Effector memory CD8-positive, alpha-beta T cell (primary cell): Measurements from ENCODE around the gene KCNN3.

Source experiments
- ATAC-seq: fragments of 150-1000 bp; cut with Tn5 transposase; replicated peaks from 2 replicates; pipeline ENCODE4 v1.10.0; 2021; ENCODE audit warnings: mild to moderate bottlenecking, moderate library complexity
- DNase-seq, 3 experiments: peaks; one replicate each; pipeline ENCODE4 v3.0.0; 2021
- H3K27ac Mint-ChIP-seq, 2 donors: one replicate each; pipeline ENCODE4 v1.8.0; 2022; ENCODE audit warnings: mild to moderate bottlenecking in 2 of 2, mixed read lengths in 2 of 2, moderate library complexity in 2 of 2
- H3K27me3 Mint-ChIP-seq, 2 donors: one replicate each; pipeline ENCODE4 v1.8.0; 2022; ENCODE audit warnings: mixed read lengths in 2 of 2
- H3K36me3 Mint-ChIP-seq: one replicate; pipeline ENCODE4 v1.8.0; 2022; ENCODE audit warnings: mild to moderate bottlenecking, moderate library complexity, mixed read lengths; ENCODE audit not compliant: insufficient read depth
- H3K4me1 Mint-ChIP-seq, 2 donors: one replicate each; pipeline ENCODE4 v1.8.0; 2022; ENCODE audit warnings: low read depth in 2 of 2, mixed read lengths in 2 of 2
- H3K4me3 Mint-ChIP-seq, 2 donors: one replicate each; pipeline ENCODE4 v1.8.0; 2022; ENCODE audit warnings: mild to moderate bottlenecking in 2 of 2, mixed read lengths in 2 of 2, moderate library complexity in 2 of 2
- H3K9me3 Mint-ChIP-seq, 2 donors: one replicate each; pipeline ENCODE4 v1.8.0; 2022; ENCODE audit warnings: mixed read lengths in 2 of 2

The KCNN3 gene

DNA sequence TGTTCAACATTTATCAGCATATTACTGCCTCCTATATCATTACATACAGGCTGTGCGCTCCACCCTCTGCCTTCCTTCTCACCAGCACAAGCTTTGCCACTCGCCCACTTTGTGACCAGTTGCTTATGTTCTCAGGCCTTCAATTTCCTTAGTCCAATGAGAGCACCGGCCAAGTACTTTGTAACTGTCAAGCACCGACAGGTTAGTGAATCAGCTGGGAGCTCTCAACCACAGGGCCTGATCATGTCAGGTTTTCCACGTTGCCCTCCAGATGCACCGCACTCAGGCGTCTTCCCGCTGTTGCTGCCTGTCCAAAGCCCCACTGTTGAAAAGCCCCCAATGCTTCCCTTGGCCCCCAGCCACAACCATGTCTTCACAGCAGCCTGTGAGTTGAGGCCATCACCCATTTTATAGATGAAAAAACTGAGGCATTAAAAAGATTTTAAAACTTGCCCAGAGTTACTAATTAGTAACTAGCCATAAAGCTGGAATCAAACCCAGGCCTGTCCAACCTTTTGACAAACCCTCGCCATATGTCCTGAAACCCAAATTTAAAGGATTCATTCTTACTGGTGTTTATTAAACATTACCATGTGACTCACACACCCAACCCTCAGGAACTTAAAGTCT lies 3.4 kb upstream of the KCNN3 start:
- DNase-seq (no peak), ATAC-seq (no peak)
- H3K4me3 Mint-ChIP-seq: no peak overlapping the region
- H3K27me3 Mint-ChIP-seq: peaks cover 46 to 83% of the 10 kb centered on the region in 2 donors
- H3K4me1 Mint-ChIP-seq: peaks cover 13 to 14% of the 10 kb centered on the region in 2 donors
- peaks cover 3% of the 10 kb centered on the region for H3K36me3 Mint-ChIP-seq
- H3K27ac Mint-ChIP-seq: no peak overlapping the region
- H3K9me3 Mint-ChIP-seq: no peaks in the 10 kb centered on the region

DNA sequence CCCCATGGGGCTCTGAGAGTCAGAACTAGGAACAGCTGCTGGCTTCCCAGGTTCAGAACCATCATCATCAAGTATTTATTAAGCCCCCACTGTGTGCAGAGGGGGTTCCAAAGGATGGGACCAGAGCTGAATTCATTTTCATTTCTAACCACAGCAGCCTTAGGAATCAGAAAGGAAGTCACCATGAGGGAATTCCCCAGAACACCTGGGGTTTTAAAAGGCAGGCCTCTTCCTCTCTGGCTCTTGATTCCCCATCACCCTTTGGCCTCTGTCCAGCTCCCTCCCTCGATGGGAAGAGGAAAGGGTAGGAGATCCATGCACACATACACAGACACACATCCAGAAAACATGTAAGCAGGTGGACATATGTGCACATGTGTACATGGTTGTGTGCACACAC lies 1.3 kb upstream of the KCNN3 start:
- no peak overlapping the region for H3K4me3 Mint-ChIP-seq
- DNase-seq (no peak), ATAC-seq (no peak)
- H3K4me1 Mint-ChIP-seq: peaks cover 13 to 16% of the 10 kb centered on the region in 2 donors
- no peaks in the 10 kb centered on the region for H3K9me3 Mint-ChIP-seq
- H3K36me3 Mint-ChIP-seq: peaks cover 3% of the 10 kb centered on the region
- no peak overlapping the region for H3K27ac Mint-ChIP-seq
- H3K27me3 Mint-ChIP-seq: peaks cover 62 to 96% of the 10 kb centered on the region in 2 donors

DNA sequence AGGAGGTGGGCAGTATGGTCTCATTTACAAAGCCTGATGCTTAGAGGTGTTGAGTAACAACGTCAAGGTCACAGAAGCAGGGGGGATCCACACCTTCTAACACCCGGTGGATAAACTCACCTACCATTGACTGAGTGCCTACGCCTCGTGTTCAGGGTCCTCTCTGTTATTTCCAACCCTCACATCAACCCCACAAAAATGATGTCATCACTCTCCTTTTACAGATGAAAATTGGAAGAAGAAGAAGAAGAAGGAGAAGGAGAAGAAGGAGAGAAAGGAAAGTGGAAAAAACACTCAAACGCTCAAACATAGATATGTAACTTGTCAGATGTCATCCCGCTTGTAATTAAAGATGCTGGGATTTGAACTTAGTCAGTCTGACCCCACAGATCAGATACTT lies 653 bp upstream of the KCNN3 start:
- DNase-seq: no peak
- peaks cover 13 to 16% of the 10 kb centered on the region in 2 donors for H3K4me1 Mint-ChIP-seq
- H3K36me3 Mint-ChIP-seq: peaks cover 3% of the 10 kb centered on the region
- ATAC-seq: no peak
- H3K9me3 Mint-ChIP-seq: no peaks in the 10 kb centered on the region
- H3K27ac Mint-ChIP-seq: no peak overlapping the region
- H3K4me3 Mint-ChIP-seq: no peak overlapping the region
- peaks cover 67 to 96% of the 10 kb centered on the region in 2 donors for H3K27me3 Mint-ChIP-seq

DNA sequence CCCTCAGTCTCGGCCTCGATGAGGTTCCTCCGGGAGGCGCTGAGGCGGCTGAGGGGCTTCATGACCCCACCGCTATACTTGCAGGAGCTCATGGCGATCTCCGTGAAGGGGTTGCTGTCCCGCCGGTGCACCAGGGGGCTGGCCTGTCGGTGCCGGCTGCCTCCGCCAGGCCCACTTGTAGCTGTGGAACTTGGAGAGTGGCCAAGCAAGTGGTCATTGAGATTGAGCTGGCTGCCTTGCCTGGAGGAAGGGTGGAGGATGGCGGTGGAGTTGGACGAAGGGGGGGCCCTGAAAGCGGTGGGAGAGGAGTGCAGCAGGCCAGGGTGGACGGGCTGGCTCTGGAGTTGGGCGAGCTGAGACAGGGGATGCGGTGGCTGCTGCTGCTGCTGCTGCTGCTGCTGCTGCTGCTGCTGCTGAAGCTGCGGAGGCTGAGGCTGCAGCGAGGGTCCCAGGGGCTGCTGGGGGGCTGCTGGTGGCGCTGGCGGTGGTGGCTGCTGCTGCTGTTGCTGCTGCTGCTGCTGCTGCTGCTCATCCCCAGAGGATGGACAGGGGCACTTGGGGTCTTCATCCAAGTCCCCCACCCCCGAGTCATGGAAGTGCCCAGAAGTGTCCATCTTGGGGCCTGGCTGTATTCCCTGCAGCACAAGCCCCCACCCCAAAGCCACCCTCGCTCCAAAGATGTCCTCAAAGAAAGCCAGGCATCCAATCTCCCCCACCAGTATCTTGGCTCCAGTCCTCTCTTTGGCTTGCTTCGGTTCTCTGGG lies 548 bp downstream of the KCNN3 start:
- ATAC-seq (no peak), DNase-seq (no peak)
- Mint-ChIP-seq H3K27me3 (peaks cover 61 to 94% of the 10 kb centered on the region in 2 donors), H3K27ac (no peak overlapping the region), H3K9me3 (no peaks in the 10 kb centered on the region), H3K4me1 (peaks cover 13 to 17% of the 10 kb centered on the region in 2 donors), H3K36me3 (peaks cover 3% of the 10 kb centered on the region), H3K4me3 (peak overlapping the region in 1 of 2 donors; percentile 40)

DNA sequence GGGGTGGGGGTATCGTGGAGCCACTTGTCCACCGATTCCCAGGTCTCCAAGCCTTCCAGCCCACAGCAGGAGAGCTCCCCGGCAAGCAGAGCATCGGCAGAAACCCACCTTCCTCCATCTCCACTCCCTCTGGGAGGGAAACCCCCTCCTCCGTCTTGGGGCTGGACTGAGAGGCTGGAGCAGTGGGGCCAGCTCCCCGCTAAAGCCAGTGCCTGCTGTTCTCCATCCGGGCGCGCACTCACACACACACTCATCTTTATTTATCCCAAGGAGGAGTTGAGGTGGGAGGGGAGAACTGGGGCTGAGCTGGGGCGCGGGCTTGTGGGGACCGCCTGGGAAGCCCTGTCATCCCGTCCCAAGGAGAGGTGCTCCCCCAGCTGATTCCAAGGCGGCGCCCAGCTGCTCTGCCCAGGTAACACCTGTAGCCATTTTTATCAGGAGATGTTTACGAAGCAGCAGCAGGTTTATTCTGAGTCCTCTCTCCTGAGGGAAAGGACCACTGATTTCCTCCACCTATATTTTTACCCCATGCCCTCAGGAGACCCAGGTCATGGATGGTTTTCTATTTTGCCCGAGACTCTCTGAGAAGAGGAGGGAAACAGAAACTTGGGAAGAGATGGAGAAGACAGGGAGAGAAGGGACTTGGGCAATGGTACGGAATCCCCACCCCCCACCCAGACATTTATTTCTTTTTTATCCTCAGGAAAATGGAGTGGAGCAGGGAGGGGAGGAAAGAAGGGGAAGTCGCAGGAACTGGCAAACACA lies 2.1 kb downstream of the KCNN3 start:
- ATAC-seq (no peak), DNase-seq (no peak)
- H3K4me3 Mint-ChIP-seq: no peak overlapping the region
- no peaks in the 10 kb centered on the region for H3K9me3 Mint-ChIP-seq
- peaks cover 3% of the 10 kb centered on the region for H3K36me3 Mint-ChIP-seq
- H3K4me1 Mint-ChIP-seq: peaks cover 13 to 24% of the 10 kb centered on the region in 2 donors
- no peak overlapping the region for H3K27ac Mint-ChIP-seq
- H3K27me3 Mint-ChIP-seq: peaks cover 68 to 98% of the 10 kb centered on the region in 2 donors

DNA sequence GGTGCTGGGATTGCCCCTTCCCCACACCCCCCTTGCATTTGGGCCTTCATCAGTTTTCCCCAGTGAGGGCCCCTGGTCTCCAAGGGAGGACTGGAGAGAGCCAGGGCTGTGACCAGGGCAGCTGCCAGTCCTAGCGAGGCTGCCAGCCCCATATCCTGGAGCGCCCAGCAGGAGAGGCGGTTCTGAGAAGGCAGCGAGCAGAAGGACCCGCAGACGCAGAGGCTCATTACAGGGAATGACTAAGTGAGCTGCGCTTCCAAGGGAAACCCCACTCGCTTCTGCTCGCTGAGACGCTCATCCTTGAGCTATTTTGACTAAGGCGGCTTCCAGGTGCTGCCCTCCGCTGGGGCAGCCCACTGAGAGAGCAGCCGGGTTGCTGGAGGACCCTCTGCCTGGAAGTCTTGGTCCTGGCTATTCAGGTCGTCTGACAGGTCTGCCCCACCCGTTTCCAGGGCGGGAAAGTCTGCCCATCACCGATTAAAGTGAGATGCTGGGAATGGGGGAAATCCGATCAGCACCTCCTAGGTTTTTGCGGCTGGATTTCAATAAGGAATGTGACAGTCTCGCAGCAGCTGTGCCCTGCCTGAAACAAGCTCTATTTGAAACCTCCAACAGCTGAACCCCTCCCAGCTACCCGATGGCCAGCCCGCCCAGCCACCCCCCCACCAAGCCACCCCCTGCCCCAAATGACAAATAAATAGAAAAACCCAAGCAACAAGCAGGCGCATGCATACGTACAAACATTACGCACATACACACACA lies 2.8 kb downstream of the KCNN3 start:
- no peaks in the 10 kb centered on the region for H3K9me3 Mint-ChIP-seq
- H3K27me3 Mint-ChIP-seq: peaks cover 75 to 98% of the 10 kb centered on the region in 2 donors
- H3K4me1 Mint-ChIP-seq: peaks cover 13 to 24% of the 10 kb centered on the region in 2 donors
- H3K27ac Mint-ChIP-seq: no peak overlapping the region
- DNase-seq (no peak), ATAC-seq (no peak)
- peaks cover 3% of the 10 kb centered on the region for H3K36me3 Mint-ChIP-seq
- H3K4me3 Mint-ChIP-seq: no peak overlapping the region

DNA sequence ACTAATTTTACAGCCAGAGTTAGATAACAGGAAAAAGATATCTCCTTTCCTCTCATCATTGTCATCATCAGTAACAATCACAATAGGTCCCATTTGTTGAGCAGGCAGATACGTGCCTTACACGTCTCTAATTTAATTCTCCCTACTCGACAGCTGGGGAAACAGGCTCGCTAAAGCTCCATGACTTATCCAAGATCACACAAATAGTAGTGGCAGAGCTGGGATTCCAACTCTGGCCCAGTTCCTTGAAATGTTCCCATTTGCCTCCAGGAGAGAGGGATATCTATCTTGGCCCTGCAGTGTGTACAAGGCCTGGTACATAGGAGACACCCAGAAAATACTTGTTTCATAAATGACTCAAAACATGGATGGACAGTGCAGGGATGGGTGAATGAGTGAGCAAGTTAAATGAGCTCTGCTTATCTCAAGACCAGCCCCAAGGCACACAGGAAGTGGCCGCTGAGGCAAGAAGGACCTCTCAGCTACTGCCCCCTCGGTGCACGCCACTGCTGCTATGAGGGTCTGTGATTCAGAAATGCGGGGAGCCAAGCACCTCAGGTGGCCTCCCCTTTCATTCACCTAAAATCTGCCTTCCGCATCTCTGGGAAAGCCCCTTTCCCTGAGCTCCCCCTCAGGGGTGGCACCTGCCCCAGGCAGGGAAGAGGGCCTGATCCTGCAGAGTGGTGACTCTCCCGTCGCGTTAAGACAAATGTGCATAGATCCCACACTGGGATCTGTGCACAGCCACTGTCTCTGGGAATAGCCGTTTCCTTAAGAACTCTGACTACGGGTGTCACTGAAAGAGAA lies 3.6 kb downstream of the KCNN3 start:
- DNase-seq (no peak), ATAC-seq (no peak)
- no peaks in the 10 kb centered on the region for H3K9me3 Mint-ChIP-seq
- H3K27me3 Mint-ChIP-seq: peaks cover 78 to 98% of the 10 kb centered on the region in 2 donors
- H3K36me3 Mint-ChIP-seq: peaks cover 3% of the 10 kb centered on the region
- H3K27ac Mint-ChIP-seq: no peak overlapping the region
- H3K4me1 Mint-ChIP-seq: peaks cover 13 to 23% of the 10 kb centered on the region in 2 donors
- H3K4me3 Mint-ChIP-seq: no peak overlapping the region

DNA sequence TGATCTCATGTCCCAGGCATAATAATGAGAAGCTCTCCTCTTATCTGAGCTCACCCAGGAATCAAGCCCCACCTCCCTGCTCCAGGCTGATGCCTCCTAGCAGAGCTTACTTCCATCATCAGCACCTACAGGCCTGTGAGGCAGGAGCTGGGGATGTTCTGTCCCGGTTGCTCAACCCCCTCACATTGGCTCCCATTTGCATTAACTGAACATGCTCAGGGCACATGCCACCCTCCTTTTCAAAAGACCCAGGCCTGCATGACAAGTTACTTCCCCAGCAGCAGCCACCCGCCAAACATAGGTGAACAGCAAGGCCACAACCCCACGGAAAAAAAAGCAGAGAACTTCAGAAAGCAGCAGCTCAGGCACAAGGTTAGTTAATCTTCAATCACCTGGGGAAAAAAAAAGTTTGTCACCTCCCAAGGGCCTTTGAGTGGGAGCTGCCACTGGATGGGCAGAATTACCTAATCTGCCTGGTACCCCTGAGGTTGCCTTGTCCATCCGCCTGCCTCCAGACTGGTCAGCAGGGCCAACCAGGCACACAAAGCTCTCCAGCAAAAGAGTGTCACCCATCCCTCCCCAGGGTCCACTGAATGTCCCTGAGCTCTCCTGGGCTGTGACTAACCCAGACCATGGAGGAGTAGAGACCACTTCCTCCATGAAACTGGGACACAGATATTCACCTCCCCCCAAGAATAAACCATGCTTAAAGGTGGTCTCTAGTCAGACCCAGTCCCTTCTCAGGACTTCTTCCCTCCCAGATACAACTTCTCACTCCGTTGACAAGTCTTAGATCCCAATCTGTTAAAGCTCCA lies 4.4 kb downstream of the KCNN3 start:
- Mint-ChIP-seq H3K9me3 (no peaks in the 10 kb centered on the region), H3K27me3 (peaks cover 77 to 98% of the 10 kb centered on the region in 2 donors), H3K27ac (no peak overlapping the region), H3K4me3 (no peak overlapping the region), H3K36me3 (peaks cover 3% of the 10 kb centered on the region), H3K4me1 (peaks cover 13 to 22% of the 10 kb centered on the region in 2 donors)
- DNase-seq (no peak), ATAC-seq (no peak)

DNA sequence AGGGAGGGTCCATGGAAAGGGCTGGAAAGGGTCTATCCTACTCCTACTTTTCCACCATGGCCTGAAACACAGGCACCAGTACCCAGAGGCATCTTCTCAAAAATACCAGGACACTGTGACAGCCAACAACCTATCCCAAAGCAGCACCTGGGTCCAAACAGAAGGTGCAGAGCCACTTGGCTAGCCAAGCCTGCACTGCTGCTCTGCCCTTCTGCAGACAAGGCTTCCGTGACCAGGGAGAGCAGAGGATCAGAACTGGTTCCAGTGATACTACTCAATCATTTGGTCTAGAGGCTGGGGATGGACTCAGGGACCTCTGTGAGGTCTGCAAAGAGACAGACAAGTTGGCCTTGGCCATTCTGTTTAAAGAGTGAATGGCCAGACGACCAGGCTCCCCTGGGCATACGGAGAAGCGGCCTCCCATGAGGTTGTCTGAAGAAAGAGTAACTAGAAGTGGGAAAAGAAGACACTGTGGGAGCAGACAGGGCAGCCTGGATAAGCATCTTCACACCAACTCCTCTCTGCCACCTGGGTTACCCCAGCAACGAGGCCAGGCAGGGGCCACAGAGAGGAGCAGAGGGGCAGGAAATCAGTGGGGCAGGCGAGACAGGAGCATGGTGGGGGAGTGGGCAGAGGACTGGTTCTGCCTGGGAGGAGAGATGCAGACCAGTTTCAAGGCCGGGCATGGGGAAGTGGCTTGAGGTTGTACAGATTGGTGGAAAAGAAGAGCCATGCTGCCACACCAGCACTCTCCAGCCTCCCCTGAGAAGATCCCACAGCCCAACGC lies 5.7 kb downstream of the KCNN3 start:
- H3K4me3 Mint-ChIP-seq: no peak overlapping the region
- H3K27ac Mint-ChIP-seq: peak overlapping the region in 1 of 2 donors; percentile 56
- H3K36me3 Mint-ChIP-seq: peaks cover 3% of the 10 kb centered on the region
- no peaks in the 10 kb centered on the region for H3K9me3 Mint-ChIP-seq
- DNase-seq: no peak
- H3K27me3 Mint-ChIP-seq: peaks cover 70 to 97% of the 10 kb centered on the region in 2 donors
- peaks cover 7 to 14% of the 10 kb centered on the region in 2 donors for H3K4me1 Mint-ChIP-seq
- ATAC-seq: no peak

DNA sequence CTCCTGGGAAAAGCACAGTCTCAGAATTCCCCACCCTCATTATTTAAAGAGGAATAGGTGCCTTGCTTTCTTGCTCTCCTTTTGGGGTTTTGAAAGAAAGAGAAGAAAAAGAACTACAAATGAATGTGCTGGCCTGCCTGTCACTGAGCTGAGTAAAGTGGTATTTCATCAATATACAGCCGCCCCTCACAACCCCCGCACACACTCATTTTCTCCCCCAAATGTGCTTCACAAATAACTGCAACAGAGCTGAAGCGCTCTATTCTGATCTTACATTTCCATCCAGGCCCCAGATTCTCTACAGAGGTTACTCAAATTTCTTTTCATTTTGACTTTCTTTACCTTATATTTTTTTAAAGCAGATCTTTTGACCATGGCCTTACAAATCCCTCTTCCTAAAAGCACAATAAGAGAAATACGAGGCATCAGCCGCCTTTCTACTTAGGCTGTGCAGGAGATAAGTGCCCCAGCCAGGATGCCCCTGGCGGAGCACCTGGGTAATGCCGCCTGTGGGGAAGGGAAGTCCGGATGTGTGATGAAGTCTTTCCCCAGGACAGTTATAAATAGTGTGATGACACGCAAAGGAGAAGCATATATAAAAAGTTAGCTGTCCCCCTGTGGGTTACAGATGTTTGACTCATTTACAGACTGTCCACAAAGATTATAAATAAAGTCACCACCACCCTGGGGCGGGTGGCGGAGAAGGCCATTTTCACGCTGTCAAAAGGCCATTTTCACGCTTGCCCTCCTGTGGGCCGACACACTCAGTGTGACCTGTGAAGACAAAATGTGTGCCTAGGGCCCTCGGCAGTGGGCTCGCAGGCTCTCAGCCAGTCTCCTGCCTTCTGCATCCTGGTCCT lies 6.5 kb downstream of the KCNN3 start:
- H3K27me3 Mint-ChIP-seq: peaks cover 62 to 93% of the 10 kb centered on the region in 2 donors
- H3K36me3 Mint-ChIP-seq: no peaks in the 10 kb centered on the region
- peaks cover 0 to 10% of the 10 kb centered on the region in 2 donors for H3K4me1 Mint-ChIP-seq
- peak; percentile 18 to 33 (median 25) for DNase-seq
- no peak overlapping the region for H3K4me3 Mint-ChIP-seq
- peak overlapping the region in 1 of 2 donors; percentile 4 for H3K27ac Mint-ChIP-seq
- ATAC-seq: peak; percentile 57
- H3K9me3 Mint-ChIP-seq: no peaks in the 10 kb centered on the region

DNA sequence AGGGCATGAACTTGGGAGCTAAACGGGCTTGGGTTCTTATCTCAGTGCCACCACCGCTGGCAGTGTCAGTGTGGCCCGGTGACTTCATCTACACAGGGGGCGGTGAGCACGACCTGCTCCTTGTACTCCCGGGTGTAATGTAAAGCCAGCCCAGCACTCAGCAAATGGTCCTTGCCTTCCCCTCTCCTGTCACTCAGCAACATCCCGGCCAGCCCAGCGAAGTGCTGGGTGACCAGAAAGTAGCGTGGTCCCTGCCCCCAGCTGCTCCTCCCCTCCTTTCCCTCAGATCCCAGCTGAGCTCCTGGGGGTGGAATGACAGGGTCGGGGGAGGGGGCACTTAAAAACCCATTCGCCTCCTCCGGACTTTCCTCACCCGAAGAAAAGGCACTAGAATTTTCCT lies 7.2 kb downstream of the KCNN3 start:
- Mint-ChIP-seq H3K27me3 (peaks cover 61 to 93% of the 10 kb centered on the region in 2 donors), H3K4me1 (peaks cover 0 to 8% of the 10 kb centered on the region in 2 donors), H3K4me3 (no peak overlapping the region), H3K9me3 (no peaks in the 10 kb centered on the region), H3K27ac (no peak overlapping the region), H3K36me3 (no peaks in the 10 kb centered on the region)
- ATAC-seq (no peak), DNase-seq (no peak)
